HG02970 (cell line): ENCODE measurements around the gene TTLL9.

Source experiments
- ATAC-seq: cut with Tn5 transposase; IDR thresholded peaks from one replicate; pipeline ENCODE4 v1.9.1; 2021; ENCODE audit warnings: mild to moderate bottlenecking, moderate library complexity, moderate number of reproducible peaks; ENCODE audit not compliant: unreplicated experiment, low FRiP score

The TTLL9 gene

GRCh38 chr20:31936420-31936819, 66.0 kb downstream of the TTLL9 start:
- no peak for ATAC-seq

- no peak for ATAC-seq
Measured at GRCh38 chr20:31937820-31938219, 67.4 kb downstream of the TTLL9 start.

- no peak for ATAC-seq
Measured at GRCh38 chr20:31939661-31940060, 69.2 kb downstream of the TTLL9 start.

GRCh38 chr20:31943052-31943471, 72.6 kb downstream of the TTLL9 start:
- no peak for ATAC-seq

GRCh38 chr20:31945319-31945718, 74.9 kb downstream of the TTLL9 start:
- ATAC-seq = no peak

- no peak for ATAC-seq
Measured at GRCh38 chr20:31945785-31946184, 75.4 kb downstream of the TTLL9 start.

GRCh38 chr20:31948008-31948407, 77.6 kb downstream of the TTLL9 start:
- ATAC-seq = no peak

DNA sequence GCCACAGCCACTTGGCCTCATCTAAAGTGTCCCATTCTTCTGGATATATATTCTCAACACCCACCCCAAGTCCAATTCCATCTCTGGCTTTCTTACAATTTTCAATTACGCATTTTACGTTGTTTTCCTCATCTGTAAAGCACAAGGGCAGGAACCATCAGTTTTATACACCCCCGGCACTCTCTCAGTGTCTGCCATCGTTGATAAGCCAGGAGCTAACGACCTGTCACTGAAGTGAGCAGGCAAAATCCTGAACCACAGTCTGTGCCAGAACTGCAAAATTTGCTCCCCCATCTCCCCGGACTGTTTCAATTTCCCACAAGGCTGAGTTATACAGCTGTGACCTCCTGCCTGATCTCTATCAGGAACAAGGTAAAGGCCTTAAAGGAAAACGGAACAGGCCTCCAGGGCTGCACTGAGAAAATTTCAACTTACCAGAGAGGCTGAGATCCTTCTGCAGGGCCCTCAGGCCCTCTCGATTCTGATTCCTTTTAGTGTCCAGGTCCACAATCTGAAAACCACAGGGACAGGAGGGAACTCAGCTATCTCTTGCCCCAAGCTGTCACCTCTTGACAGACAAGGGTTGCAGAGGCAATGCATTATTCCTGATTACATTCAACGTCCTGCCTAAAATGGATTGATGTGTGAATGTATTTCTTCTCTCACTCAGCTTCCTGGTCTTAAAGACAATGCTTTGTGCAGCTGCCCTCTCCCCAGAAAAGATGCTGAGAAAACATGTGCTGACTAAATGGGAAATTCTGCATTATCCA, 79.6 kb downstream of the TTLL9 start:
- ATAC-seq = no peak

DNA sequence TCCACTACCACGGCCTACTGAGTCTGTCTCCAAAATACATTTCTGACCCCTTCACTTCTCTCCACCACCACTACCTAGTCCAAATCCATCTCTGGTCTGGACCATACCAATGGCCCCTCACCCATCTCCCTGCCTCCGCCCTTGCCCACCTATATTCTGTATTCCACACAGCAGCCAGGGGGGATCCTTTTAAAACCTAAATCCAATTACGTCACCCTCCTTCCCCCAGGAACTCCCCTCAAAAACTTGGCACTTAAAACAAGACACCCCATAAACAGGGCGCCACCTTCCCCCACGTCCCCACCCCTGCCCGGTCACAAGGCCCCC, 80.7 kb downstream of the TTLL9 start:
- no peak for ATAC-seq

GRCh38 chr20:31951530-31952453, 81.4 kb downstream of the TTLL9 start, which contains the start of gene PDRG1:
Gene PDRG1 (minus strand): TSS chr20:31952046. CDS start chr20:31951961, 85 bp downstream.
- peak; percentile 91 for ATAC-seq

DNA sequence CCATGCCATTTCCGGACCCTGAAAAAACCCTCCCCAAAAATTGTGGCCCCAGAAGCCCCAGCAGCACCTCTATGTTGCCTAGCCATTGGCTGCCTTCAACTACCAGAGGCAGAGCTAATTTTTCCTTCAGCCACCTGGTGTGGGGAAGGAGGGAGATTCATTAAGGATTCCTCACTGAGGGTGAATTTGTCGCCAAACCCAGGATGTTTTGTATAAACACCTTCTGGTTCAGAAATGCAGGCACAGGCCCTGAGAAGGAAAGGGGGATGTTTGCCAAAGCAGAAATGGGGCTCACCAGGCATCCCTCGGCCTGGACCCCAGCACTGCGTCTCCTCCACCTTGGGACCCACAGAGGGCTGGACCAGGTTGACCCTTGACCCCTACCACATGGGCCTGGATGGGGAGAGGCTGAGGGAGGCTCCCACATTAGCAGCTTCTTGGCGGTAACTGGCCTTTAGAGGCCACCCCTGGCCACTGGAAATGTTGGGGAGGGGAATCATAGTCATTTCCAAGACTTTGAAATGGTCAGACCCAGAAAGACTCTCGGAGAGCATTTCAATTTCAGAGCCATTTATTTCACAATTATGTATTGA, 83.2 kb downstream of the TTLL9 start:
- ATAC-seq = no peak

GRCh38 chr20:31954500-31954899, 84.1 kb downstream of the TTLL9 start:
- no peak for ATAC-seq

- ATAC-seq = no peak
Measured at GRCh38 chr20:31956556-31957526, 86.4 kb downstream of the TTLL9 start.

DNA sequence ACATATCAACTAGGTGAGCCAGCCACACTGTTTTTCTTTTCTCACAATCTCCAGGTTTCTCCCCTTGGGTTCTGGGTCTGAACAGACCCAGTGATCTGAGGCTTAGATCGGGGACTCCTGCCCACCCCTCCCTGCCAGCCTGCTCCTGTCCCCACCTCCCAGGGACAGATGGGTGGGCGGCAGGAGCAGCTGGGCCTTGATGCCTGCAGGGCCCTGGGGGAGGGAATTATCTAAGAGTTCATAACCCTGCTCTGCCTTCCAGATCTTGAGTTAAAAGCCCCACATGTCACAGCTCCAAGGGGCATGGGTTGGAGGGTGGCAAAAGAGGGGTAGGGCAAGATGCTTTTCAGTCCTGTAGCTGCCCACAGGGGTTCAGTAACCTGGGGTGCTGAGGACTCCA, 92.3 kb downstream of the TTLL9 start:
- no peak for ATAC-seq

- no peak for ATAC-seq
Measured at GRCh38 chr20:31963889-31964288, 93.5 kb downstream of the TTLL9 start.

GRCh38 chr20:31966991-31967655, 96.7 kb downstream of the TTLL9 start:
- ATAC-seq = no peak

GRCh38 chr20:31967830-31968249, 97.4 kb downstream of the TTLL9 start, which contains the start of gene XKR7:
Gene XKR7 (plus strand): TSS chr20:31968151. CDS start chr20:31968176, 25 bp downstream.
- no peak for ATAC-seq

GRCh38 chr20:31968291-31969126, 98.1 kb downstream of the TTLL9 start:
- ATAC-seq = no peak
